ENCODE data around the gene APOL4.

APOL4 gene

GRCh38 chr22:36151006-36151595 is 50.5 kb downstream of the APOL4 start:
- DNase-seq = no peak

- DNase-seq = no peak
Observed at GRCh38 chr22:36149441-36149840, 52.2 kb downstream of the APOL4 start.

- DNase-seq = no peak
Observed at GRCh38 chr22:36148411-36148810, 53.2 kb downstream of the APOL4 start.

- DNase-seq = no peak
Observed at GRCh38 chr22:36147196-36147791, 54.3 kb downstream of the APOL4 start.

DNA sequence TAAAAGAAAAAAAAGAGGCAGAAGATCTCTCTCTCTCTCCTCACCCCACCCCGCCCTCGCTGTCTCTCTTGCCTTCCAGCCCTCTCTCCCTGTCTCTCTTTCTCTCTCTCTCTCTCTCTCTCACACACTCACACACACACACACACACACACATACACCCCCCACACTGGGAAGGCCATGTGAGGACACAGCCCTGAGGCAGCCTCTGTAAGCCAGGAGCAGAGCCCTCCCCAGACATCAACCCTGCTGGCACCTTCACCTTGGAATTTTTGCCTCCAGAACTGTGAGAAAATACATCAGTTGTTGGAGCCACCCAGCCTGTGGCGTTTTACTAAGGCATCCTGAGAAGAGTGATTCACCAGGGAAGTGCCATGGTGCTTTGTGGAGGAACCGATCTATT is 55.7 kb downstream of the APOL4 start:
- no peak for DNase-seq

- DNase-seq = peak; percentile 42
Observed at GRCh38 chr22:36144886-36145541, 56.6 kb downstream of the APOL4 start.

- no peak for DNase-seq
Observed at GRCh38 chr22:36143956-36144355, 57.7 kb downstream of the APOL4 start.

DNA sequence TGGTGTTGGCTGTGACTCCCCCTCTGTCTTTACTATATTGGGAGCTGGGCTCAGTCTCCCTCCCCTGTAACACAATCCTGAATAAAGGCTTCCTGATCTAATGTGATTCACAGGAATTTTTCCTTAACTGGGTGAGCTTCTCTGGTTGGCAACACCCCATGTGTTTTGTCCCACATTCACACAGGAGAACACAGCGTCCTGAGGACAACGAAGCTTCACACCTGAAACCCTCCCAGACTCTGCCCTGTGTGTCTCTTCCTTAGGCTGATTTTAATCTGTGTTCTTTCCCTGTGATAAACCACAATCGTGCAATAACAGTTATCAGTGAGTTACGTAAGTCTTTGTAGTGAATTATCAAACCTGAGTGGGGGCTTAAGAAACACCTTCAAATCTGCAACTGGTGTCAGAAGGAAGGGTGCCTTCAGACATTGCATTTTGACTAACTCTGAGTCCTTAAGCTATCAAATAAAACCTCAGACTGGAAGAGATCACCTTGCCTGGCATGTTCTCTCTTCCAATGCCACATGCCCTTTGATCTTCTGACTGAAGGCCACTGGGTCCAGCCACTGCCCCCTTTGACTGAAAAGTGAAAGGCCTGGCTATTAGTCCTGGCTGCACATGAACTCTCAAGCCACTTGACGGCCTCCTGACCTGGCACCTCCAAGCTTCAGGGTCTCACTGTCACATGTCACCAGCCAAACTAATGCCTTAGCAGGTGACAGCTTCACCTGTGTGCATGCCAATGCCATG is 58.4 kb downstream of the APOL4 start:
- DNase-seq = no peak

- DNase-seq = no peak
Observed at GRCh38 chr22:36141481-36141880, 60.1 kb downstream of the APOL4 start.

Data from CD4-positive, alpha-beta T cell treated with Interleukin-4 for 4 hours (primary cell).